Measurements from ENCODE around the gene SPATC1L.

The SPATC1L gene

GRCh38 chr21:46161633-46162592, 22.3 kb downstream of the SPATC1L start:
- DNase-seq (ENCODE audit: low read depth, low spot score) = no peak

DNA sequence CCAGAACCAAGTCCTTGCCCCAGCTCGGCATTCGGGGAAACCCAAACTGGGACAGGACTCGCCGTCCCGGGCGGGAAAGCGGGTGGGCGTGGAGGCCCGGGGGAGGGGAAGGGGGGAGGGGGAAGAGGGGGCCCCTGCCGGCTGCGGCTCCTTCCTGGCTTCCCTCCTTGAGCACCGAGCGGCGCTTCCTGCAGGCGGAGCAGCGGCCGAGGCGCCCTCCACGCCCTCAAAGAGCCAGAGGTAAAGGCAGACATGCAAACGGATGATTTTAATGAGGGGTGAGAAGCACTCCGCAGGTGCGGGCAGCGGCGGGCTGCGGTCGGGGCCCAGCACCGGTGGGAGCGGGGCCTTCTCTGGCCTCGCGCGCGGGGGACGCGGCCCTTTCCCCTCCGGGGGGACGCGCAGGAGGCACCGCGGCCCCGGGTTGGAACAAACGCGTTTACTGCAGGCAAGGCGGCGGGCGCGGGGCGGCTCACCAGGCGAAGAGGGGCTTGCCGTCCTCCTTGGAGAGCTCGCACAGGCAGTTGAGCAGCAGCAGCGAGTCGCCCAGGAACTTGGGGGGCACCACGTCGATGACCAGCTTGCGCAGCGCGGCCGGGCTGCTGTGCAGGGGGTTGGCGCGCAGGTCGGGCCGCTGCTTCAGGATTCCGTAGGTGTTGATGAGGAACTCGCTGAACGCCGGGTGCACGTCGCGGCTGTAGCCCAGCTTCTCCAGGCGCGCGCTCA, 23.2 kb downstream of the SPATC1L start:
- DNase-seq (ENCODE audit: low read depth, low spot score) = no peak

DNA sequence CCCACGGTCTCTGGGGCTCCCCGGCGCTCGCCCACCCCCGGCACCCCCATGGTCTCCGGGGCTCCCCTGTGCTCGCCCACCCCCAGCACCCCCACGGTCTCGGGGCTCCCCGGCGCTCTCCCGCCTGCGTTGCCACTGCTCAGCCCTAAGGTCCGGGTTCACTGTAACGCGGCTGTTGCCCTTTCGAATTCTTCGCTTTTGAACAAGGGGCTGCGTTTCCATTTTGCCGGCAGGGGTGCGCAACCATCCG, 23.7 kb downstream of the SPATC1L start:
- no peak for DNase-seq (ENCODE audit: low read depth, low spot score)

- DNase-seq (ENCODE audit: low read depth, low spot score) = no peak
Measured at GRCh38 chr21:46159841-46160656, 24.2 kb downstream of the SPATC1L start.

DNA sequence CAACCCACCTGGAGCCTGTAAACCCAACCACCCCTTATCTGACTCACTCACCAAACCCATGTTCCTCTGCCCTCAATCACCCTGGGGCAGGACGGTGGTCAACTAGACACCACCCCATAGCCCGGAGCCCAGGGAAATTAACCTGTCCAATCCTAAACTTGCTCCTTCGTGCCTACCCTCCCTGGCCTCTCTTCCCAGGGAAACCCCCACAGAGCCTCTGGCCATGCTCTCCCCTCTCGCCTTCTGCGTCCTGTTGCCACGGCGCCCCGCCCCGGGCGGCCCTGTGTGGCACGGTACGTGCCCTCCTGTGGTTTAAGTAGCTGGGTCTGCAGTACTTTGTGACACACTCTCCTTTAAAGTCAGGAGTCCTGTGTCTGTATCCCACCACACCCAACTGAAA, 24.9 kb downstream of the SPATC1L start:
- no peak for DNase-seq (ENCODE audit: low read depth, low spot score)

DNA sequence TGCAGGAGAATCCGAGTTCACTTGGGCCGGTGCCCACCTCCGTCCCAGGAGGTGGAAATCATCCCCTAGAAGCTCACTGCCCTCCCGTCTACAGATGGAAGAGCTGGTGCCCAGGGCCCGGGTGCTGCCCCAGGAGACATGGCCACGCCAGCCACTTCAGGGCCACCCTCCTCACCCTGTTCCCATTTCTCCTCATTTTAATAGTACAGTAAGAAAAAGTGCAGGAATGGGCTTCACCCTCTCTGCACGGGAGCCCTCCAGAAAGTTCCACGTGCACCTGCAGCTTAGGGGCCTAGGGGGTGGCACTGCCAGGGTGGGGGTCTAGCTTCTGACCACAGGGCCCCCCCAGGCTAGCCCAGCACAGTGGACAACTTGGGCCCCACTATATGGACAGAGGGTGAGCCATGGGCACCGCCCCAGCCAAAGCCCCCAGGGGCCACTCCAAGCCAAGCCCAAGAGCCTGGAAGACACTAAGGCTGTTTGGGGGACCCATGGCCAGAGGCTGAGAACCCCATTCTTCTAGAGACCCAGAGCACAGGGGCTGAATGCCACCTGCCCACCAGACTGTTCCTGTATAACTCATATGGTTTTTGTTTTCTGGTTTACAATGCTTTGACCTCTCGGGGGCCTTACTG, 25.5 kb downstream of the SPATC1L start:
- DNase-seq (ENCODE audit: low read depth, low spot score) = no peak

- DNase-seq (ENCODE audit: low read depth, low spot score) = no peak
Measured at GRCh38 chr21:46157987-46158451, 26.2 kb downstream of the SPATC1L start.

DNA sequence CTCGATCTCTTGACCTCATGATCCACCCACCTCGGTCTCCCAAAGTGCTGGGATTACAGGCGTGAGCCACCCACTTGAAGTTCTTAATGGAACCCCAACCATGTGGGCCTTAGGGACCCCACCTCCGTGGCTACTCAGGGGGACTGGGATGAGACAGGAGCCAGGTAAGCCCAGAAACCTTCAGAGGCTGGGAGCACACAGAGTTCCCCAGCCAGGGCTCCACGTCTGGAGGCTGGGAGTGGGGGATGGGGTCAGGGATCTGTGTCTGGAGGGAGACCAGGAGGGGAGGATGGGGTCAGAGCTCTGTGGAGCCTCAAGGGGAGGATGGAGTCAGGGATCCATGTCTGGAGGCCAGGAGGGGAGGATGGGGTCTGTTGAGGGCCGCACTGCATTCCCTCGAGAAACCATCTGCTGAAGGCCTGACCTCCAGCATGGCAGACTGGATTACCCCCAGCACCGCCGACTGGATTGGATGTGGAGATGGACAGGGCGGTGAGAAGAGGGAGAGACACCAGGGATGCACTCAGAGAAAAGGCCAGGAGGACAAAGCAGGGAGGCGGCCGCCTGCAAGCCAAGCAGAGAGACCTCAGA, 26.8 kb downstream of the SPATC1L start:
- no peak for DNase-seq (ENCODE audit: low read depth, low spot score)

- no peak for DNase-seq (ENCODE audit: low read depth, low spot score)
Measured at GRCh38 chr21:46156678-46157077, 27.6 kb downstream of the SPATC1L start.

GRCh38 chr21:46156378-46156645, 27.9 kb downstream of the SPATC1L start:
- DNase-seq (ENCODE audit: low read depth, low spot score) = no peak

- no peak for DNase-seq (ENCODE audit: low read depth, low spot score)
Measured at GRCh38 chr21:46155514-46156377, 28.5 kb downstream of the SPATC1L start, which contains the start of gene FTCD. TSS of gene FTCD (minus strand) at chr21:46155579. CDS start at chr21:46155523, 56 bp downstream.

DNA sequence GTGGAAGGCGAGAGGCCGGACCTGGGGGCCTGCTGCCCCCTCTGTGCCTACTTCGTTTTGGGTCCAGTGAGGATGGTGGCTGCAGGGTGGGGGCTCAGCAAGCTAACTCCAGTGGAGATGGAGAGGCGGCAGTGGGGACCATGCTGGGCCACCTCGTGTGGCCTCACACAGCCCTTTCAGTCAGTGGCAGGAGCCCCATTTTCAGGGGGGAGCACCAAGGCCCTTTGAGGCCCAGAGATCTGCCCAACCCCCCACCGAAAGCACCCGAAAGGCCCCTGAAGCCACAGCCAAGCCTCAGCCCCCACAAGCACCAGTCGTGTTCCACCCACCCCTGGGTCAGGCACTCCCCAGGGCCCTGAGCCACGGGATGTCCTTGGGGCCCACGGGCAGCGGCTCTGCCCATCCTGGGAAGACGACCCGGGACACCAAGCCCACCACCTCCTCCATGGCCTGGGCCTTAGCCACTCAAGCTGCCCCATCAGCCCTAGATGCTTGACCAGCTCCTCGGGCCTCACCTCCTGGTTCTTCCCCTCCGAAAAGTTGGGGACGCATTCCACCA, 29.2 kb downstream of the SPATC1L start:
- no peak for DNase-seq (ENCODE audit: low read depth, low spot score)

DNA sequence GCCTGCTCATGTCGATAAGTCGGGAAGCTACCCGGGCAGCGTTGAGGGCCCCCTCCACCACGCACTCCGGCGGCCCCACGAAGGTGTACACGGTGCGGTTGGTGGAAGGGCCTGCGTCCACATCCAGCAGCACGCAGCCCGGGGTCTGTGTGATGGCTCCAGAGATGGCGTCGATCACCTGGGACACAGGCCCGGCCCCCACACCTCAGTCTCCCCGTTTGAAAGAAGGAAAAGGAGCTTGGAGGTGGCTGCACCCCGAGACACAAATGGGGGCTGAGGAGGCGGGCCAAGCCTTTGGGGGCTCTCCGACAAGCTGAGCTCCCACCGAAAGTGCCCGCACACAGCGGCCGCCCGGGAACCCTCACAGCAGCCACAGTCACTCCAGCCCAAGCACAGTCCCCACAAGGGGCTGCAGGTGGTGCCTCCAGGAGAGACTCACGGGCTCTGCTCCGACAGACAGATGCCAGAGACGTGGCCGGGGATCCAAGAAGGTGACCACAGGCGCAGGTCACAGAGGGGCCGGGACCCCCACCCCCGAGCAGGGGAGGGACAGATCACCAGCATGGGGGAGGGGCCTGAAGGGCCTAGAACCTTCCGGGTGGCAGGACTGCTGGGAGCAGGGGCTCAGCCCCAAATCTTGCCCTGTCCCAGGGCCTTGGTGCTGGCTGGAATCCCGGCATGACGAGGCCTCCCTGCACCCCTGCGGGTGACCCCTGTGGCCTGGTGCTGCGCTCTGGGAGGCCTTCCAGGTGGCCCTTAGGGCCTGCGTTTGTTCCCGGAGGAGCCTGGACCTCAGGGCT, 29.9 kb downstream of the SPATC1L start:
- DNase-seq (ENCODE audit: low read depth, low spot score) = no peak

DNA sequence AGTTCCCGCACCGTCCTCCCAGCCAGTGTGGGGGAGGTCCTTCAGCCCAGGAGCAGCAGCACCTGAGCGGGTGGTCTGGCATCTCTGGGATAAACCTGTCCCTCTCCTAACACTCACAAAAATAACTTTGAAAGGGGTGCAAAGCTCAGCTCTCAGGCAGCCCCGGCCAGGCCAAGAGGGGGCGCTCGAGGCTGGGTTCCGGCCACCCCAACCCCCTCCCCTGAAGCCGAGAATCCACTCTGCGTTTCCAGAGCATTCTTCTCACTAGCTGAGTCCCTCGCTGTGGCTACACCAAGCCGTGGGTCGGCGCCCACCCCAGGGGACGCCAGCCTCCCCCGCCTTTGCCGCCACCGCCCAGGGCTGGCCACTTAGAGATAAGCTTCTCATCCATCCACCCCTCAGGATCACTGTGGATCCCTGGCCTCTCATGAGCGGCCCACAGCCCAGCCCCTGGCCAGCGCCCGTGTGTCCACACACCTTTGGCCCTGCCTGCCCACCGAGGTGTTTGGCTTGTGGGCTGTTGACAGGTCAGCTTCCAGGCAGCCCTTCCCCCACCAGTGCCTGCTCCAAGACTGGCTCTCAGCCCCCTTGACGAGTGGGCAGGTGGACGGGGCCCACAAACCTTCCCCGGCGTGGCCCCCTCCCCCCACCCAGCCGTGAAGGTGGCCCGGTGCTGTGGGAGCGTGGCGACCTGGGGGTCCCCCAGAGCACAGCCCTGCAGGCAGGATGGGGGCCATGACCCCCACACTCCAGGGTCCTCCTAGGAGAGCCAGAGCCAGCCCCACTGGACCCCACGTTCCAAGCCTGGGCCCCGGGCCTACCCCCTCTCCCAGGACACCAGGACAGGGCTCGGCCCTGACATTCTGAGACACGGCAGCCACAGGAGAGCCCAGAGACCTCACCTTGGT, 30.8 kb downstream of the SPATC1L start:
- no peak for DNase-seq (ENCODE audit: low read depth, low spot score)

GRCh38 chr21:46152927-46153246, 31.4 kb downstream of the SPATC1L start:
- DNase-seq (ENCODE audit: low read depth, low spot score) = no peak

DNA sequence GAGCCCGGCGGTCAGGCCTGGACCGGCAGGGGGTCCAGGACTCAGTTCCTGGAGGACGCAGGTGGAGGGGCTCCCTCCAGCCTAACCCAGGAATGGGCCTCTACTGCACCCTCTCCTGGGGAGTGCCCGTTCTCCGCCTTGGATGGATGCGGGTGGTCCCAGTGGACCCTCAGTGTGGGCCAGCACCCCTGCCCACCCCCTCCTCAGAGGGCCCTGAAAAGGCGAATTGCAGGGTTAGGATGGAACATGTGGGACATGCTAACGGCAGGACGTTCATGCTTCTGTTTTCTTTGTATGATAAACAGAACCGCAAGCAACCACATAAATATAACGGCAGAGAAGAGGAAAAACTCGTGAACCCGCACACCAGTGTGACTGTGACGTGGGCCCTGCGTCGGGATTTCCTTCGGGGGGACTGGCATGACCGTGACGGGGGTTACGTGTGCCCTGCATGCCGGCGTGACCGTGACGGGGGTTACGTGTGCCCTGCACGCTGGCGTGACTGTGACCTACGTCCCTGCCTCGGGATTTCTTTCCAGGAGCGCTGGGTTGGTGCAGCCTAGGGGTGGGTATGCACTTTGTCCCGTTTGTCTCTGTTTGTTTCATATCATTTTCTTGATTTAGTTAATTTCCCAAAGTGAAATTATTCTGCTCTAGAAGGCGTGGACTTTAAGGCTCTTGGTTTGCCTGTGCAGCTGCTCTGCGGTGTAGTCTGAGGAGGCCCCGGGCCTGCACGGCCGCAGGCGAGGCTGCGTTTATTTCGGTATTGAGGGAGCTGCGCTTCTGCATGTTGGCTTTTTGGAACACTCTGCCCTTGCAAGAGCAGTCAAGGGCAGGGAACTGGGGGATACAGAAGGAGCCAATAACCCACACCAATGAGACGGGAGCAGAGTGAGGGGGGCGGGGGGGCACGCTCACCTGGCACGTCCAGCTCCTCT, 32.0 kb downstream of the SPATC1L start:
- DNase-seq (ENCODE audit: low read depth, low spot score) = no peak

DNA sequence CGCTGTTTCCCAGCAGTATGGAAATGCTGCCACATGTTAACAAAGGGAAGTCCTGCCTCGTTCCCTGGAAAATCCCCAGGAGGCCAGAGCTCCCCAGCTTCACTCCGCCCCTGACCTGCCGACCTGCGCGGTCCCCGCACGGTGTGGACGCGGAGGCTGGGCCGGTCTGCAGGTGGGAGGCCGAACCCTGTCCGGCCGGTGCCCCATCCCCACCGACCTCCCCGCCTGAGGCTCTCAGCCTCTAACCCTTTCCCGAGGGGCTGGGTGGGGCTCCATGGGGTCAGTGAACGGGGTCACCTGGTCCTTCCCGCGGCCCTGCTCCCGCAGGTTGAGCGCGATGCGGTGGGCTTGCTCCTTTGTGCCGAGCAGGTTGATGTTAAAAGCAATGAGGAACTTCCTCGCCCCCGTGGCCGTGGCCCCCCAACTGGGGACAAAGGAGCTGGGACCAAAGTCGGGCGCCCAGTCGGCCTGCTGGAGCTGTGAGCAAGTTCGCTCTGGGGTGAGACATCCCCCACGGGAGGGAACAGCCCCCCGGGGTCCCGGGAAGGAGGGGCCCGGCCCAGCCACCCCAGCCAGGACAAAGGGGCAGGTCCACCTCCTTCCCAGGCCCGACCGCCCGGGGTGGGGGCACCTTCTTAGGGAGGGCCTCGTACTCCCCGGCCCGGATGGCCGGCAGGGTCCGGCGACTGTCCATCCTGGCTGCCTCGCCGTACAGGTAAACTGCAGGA, 32.8 kb downstream of the SPATC1L start:
- DNase-seq (ENCODE audit: low read depth, low spot score) = no peak

Data from activated CD4-positive, CD25-positive, alpha-beta regulatory T cell treated with anti-CD3 and anti-CD28 coated beads, Interleukin-2, amount 50 U/mL, for 16 hours (primary cell).